OCI-LY3 (cell line): ENCODE data around the gene C20orf141.

Source experiments
- H2AFZ ChIP-seq: fragments of 200-600, 300-600 bp; shearing (Covaris generic); 2 replicates; pipeline ENCODE4 v1.6.0; 2014; ENCODE audit warnings: antibody characterized with exemption, low read depth, low read length
- H3K27ac ChIP-seq: fragments of 200-600, 300-600 bp; sonication (generic); 2 replicates; pipeline ENCODE4 v1.5.1; 2014; ENCODE audit warnings: mild to moderate bottlenecking, low read length, moderate library complexity, mixed read lengths
- H3K27me3 ChIP-seq: fragments of 200-600, 300-600 bp; sonication (generic); 2 replicates; pipeline ENCODE4 v1.6.1; 2014; ENCODE audit warnings: low read depth, low read length, mixed read lengths
- H3K36me3 ChIP-seq: fragments of 200-600, 300-600 bp; sonication (generic); replicated peaks from 2 replicates; pipeline ENCODE3; 2014; ENCODE audit warnings: low read depth, low read length, mixed read lengths
- H3K4me1 ChIP-seq: fragments of 300-600, 200-600 bp; sonication (generic); 2 replicates; pipeline ENCODE4 v1.6.1; 2014; ENCODE audit warnings: low read length, mixed read lengths
- H3K4me2 ChIP-seq: fragments of 200-600, 300-600 bp; sonication (generic); 2 replicates; pipeline ENCODE4 v1.6.1; 2014; ENCODE audit warnings: low read length, mixed read lengths
- H3K4me3 ChIP-seq: fragments of 300-600, 200-600 bp; sonication (generic); 2 replicates; pipeline ENCODE4 v1.5.1; 2014; ENCODE audit warnings: antibody characterized with exemption, mild to moderate bottlenecking, low read length, moderate library complexity
- H3K79me2 ChIP-seq: fragments of 300-600, 200-600 bp; shearing (Covaris generic); 2 replicates; pipeline ENCODE4 v1.6.1; 2014; ENCODE audit warnings: mild to moderate bottlenecking, low read length, mixed read lengths
- H3K9ac ChIP-seq: fragments of 300-600, 200-600 bp; shearing (Covaris generic); 2 replicates; pipeline ENCODE4 v1.6.0; 2014; ENCODE audit warnings: mild to moderate bottlenecking, low read length, moderate library complexity
- H3K9me3 ChIP-seq: fragments of 200-600, 300-600 bp; shearing (Covaris generic); 2 replicates; pipeline ENCODE4 v1.6.1; 2014; ENCODE audit warnings: low read length, mixed read lengths; ENCODE audit not compliant: insufficient read depth
- H4K20me1 ChIP-seq: fragments of 200-600, 300-600 bp; sonication (generic); 2 replicates; pipeline ENCODE4 v1.6.1; 2016; ENCODE audit warnings: low read length, mixed read lengths; ENCODE audit not compliant: insufficient read depth
- EZH2phosphoT487 ChIP-seq: fragments of 200-600 bp; shearing (Covaris generic); IDR thresholded peaks from 2 replicates; pipeline ENCODE4 v1.6.1; 2018; ENCODE audit warnings: antibody characterized with exemption, mixed run types, low read depth
- TF ChIP-seq, protein P1 (sequence below): fragments of 200-600, 300-600 bp; sonication (generic); IDR thresholded peaks from 2 replicates; pipeline ENCODE4 v1.5.1; 2014; ENCODE audit warnings: antibody characterized with exemption, low read length, low read depth

Gene C20orf141

DNA sequence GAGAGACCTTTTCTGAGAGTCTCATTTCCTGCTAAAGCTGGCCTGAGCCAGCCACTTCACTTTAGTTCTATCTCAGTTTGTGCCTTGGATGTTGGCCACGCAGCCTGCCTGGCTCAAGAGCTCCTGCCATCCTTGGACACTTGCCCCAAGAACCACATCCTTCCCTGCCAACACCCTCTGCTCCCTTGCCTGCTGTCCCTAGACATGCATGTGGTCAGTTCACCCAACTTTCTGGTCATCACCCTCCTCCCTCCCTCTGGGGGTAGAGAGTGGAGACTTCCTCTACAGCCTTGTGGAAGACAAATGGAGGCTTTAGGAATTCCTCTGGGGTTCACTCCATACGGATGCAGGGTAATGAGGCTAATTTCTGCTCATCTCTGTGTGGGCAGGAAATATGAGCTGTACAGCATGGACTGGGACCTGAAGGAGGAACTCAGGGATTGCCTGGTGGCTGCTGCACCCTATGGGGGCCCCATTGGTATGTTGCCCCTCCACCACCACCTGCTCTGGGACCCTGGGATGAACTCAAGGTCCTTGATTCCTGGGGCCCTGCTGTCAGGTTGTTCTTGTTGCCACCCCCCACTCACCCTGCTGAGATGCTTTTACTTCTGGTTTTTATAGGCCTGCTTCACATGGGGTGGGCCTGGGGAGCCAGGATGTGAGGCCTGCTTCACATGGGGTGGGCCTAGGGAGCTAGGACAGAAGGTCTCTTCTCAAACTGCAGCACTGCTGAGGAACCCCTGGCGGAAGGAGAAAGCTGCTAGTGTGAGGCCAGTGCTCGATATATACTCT lies 44.7 kb downstream of the C20orf141 start:
- H3K27ac ChIP-seq = no peak overlapping the region
- no peaks in the 10 kb centered on the region for H3K27me3 ChIP-seq
- H3K9ac ChIP-seq = no peak overlapping the region
- H3K79me2 ChIP-seq = no peaks in the 10 kb centered on the region
- no peak overlapping the region for H3K4me2 ChIP-seq
- no peaks in the 10 kb centered on the region for H3K4me1 ChIP-seq
- no peak overlapping the region for H2AFZ ChIP-seq
- H3K36me3 ChIP-seq = no peaks in the 10 kb centered on the region
- TF ChIP-seq, protein P1, sequence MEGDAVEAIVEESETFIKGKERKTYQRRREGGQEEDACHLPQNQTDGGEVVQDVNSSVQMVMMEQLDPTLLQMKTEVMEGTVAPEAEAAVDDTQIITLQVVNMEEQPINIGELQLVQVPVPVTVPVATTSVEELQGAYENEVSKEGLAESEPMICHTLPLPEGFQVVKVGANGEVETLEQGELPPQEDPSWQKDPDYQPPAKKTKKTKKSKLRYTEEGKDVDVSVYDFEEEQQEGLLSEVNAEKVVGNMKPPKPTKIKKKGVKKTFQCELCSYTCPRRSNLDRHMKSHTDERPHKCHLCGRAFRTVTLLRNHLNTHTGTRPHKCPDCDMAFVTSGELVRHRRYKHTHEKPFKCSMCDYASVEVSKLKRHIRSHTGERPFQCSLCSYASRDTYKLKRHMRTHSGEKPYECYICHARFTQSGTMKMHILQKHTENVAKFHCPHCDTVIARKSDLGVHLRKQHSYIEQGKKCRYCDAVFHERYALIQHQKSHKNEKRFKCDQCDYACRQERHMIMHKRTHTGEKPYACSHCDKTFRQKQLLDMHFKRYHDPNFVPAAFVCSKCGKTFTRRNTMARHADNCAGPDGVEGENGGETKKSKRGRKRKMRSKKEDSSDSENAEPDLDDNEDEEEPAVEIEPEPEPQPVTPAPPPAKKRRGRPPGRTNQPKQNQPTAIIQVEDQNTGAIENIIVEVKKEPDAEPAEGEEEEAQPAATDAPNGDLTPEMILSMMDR = no peak
- no peak for TF ChIP-seq EZH2phosphoT487
- no peaks in the 10 kb centered on the region for H3K9me3 ChIP-seq
- no peak overlapping the region for H3K4me3 ChIP-seq
- H4K20me1 ChIP-seq = 0 out of 2 replicates have a peak, but pooled peaks cover 2% of the 10 kb centered on the region

DNA sequence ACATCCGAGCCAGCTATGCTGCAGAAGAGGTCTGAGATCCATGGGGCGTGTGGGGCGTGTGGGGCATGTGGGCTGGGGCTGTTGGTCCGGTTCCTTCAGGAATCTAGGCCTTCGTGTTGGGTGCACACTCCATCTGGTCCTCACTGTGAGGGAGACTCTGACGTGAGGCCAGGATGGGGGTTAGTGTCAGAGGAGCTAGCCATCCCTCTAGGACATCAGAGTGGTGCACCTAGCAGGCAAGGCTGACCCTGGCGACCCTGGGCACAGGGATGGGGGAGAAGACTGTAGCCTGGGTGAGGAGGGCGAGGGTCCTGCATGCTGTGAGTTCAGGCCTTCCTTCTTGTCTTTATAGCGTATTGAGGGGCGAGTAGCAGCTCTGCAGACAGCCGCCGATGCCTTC lies 49.8 kb downstream of the C20orf141 start:
- no peaks in the 10 kb centered on the region for H3K9me3 ChIP-seq
- H3K79me2 ChIP-seq = no peaks in the 10 kb centered on the region
- no peak overlapping the region for H3K9ac ChIP-seq
- peaks cover 3% of the 10 kb centered on the region for H3K36me3 ChIP-seq
- no peaks in the 10 kb centered on the region for H3K27me3 ChIP-seq
- TF ChIP-seq, protein P1 = no peak
- TF ChIP-seq EZH2phosphoT487 = no peak
- no peaks in the 10 kb centered on the region for H3K4me1 ChIP-seq
- no peaks in the 10 kb centered on the region for H4K20me1 ChIP-seq
- no peak overlapping the region for H2AFZ ChIP-seq
- no peak overlapping the region for H3K4me3 ChIP-seq
- H3K4me2 ChIP-seq = no peak overlapping the region
- H3K27ac ChIP-seq = no peak overlapping the region

DNA sequence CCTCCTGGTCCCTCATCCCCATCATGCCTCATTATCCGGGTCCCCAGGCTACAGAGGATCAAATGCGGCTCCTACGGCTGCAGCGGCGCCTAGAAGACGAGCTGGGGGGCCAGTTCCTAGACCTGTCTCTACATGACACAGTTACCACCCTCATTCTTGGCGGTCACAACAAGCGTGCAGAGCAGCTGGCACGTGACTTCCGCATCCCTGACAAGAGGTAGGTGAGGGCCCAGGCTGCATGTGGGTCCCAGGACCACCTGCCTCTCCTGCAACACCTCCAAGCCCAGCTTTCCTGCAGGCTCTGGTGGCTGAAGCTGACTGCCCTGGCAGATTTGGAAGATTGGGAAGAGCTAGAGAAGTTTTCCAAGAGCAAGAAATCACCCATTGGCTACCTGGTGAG lies 50.3 kb downstream of the C20orf141 start:
- H3K9me3 ChIP-seq = no peaks in the 10 kb centered on the region
- H3K4me3 ChIP-seq = no peak overlapping the region
- no peaks in the 10 kb centered on the region for H3K4me1 ChIP-seq
- no peak overlapping the region for H2AFZ ChIP-seq
- H3K79me2 ChIP-seq = no peaks in the 10 kb centered on the region
- no peak overlapping the region for H3K9ac ChIP-seq
- peaks cover 3% of the 10 kb centered on the region for H3K36me3 ChIP-seq
- H4K20me1 ChIP-seq = no peaks in the 10 kb centered on the region
- no peak overlapping the region for H3K4me2 ChIP-seq
- TF ChIP-seq, protein P1 = no peak
- no peak for TF ChIP-seq EZH2phosphoT487
- no peaks in the 10 kb centered on the region for H3K27me3 ChIP-seq
- H3K27ac ChIP-seq = no peak overlapping the region
